NCI-H1048 (cell line): ENCODE data around the gene PRKCA.
"Not testable (repeated sequence)": the region's sequence is repeated elsewhere in the genome, so short reads cannot be mapped to it uniquely, and the experiment has no call there.

ENCODE experiments used
- DNase-seq: peaks from one replicate; lab custom pipeline; 2025; lab: John Stamatoyannopoulos, UW

PRKCA gene

GRCh38 chr17:66326476-66327047, 24.1 kb downstream of the PRKCA start:
- no peak for DNase-seq

DNA sequence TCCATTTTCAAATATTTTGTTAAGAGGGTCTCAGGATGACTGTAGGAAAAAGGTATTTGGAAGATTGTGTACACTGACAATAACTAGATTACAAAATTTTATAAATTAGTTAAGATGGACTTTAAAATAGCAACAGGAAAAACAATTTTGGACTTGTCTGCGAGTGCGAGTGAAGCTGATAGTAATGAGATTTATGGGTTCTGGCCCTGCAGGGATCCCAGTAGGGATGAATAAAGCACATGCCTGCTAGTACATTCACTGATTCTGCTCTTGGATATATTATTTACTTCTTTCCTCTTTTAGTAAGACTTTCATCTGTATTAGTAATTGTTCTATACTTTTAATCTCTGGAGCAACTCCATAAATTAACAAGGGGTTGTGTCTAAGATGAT, 28.2 kb downstream of the PRKCA start:
- no peak for DNase-seq

- DNase-seq, result no peak
Measured at GRCh38 chr17:66331038-66331816, 28.8 kb downstream of the PRKCA start.

- no peak for DNase-seq
Measured at GRCh38 chr17:66335797-66336196, 33.4 kb downstream of the PRKCA start.

GRCh38 chr17:66337268-66337667, 34.9 kb downstream of the PRKCA start:
- no peak for DNase-seq

DNA sequence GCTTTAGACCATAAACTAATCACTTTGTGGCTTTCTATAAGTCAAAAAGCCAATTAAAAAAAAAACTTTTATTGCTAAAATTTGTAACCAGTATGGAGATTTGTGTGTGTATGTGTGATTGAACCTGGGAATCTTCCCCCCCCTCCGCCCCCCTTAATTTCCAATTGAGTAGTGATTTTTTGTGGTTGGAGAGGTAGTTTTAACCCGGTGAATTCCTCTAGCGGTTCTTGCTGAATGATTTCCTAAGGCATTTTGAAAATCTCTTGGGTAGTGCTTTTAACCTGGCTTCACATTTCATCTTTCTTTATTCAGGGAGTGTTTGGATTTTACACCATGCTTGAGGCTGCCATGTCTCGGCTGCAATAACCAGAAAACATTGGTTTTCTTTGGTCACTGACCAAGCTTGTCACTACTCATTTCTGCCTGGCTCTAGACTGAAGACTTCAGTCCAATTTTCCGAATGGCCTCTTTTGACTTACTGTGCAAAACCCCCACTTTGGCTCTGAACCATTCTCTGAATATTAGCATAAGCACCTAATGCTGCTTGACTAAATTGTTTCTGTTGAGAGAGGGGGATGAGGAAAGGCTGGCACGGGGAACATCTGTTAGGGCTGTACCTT, 35.6 kb downstream of the PRKCA start:
- DNase-seq, result no peak

DNA sequence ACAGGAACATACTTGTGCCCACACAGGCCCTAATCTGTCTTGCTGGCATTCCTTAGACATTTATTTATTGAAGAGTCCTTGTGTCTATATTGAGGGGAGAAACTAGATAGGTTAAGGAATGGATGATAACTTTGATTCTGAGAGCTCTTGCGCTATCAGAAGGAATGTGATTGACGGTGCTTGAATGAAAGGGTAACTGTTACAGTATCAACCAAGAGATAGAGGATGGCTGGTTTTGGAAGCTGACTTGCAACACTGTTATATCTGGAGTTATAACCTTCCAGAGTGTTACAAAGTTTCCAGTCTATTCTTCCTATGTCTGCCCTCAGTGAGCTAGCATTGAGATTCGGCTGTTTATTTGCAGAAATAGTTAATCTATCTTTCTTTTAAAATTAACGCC, 36.5 kb downstream of the PRKCA start:
- DNase-seq, result no peak

DNA sequence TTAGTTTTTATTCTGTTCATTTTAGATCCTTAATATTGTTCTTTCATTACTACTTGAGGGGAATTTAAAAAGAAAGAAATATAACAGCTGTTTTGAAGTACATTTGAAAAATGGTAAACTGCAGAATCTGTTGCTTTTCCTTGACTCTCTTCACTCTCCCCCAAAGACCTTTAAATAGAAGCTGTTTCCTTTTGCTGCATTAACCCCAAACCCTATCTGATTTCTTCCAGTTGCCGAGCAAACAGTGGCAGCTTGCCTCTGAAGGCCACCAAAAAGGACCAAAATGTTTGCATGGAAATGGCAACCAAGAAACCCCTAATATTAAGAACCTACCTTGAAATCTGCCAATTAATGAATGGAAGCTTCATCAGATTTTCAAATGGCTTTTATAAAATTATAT, 37.1 kb downstream of the PRKCA start:
- no peak for DNase-seq

DNA sequence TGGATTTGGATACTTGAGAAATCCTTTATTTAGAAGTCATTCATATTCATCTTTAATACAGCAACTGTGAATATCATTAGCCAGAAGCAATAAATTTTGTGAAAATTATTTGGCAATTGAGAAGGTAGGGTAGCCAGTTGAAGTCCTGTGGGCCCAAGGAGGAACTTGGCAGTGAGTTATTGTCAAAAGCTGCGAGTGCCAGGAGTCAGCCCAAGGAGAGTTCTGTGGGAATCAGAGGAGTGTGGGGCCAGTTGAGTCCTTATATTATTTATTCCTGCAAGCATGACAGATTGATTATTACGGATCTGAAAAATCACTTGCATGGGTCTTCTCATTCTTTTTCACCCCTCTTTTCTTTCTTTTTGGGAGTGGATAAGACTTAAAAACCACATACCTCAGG, 38.3 kb downstream of the PRKCA start:
- DNase-seq, result no peak

- DNase-seq, result no peak
Measured at GRCh38 chr17:66341462-66341861, 39.0 kb downstream of the PRKCA start.

GRCh38 chr17:66342263-66342662, 39.9 kb downstream of the PRKCA start:
- DNase-seq, result not testable (repeated sequence)

DNA sequence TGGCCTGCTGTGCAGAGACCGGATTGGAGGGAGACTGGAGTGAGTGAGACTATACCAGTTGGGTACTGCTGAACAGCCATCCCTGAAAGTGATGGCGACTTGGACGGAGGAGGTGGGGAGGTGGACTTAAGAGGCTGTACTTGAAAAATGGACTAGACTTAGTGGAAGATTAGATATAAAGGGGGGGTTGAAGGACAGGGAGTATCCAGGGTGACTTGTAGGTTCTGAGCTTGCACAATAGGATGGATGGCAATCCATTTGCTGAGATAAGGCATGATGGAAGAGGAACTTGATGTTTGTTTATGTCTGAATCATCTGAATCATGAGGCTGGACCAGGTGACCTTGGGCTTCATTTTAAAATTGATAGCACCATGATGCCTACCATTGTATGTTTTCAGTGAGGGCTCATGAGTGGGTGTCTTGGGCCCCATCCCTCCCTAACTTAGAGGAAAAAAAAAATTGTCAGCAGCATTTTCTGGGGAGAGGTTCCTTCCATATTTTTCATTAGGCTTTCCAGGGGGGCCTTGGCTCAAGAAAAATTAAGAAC, 41.2 kb downstream of the PRKCA start:
- no peak for DNase-seq

- no peak for DNase-seq
Measured at GRCh38 chr17:66344473-66344872, 42.1 kb downstream of the PRKCA start.

DNA sequence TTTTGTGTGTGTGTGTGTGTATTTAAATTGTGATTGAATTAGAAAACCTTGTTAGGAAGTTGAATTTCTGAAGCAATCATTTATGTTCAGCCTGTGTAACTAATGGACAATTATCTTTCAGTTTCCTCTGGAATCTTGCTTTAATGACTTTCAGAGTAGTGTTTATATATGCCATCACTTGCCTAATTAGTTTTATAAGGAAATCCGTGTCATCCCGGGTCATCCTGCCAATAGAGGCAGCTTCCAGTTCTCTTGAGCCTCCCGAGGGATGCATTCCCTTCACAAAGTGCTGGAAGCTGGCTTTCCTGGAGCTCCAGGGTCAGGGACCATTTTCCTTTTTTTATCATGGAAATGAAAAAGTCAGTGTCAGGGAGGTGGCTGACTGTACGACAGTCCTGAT, 42.9 kb downstream of the PRKCA start:
- no peak for DNase-seq

DNA sequence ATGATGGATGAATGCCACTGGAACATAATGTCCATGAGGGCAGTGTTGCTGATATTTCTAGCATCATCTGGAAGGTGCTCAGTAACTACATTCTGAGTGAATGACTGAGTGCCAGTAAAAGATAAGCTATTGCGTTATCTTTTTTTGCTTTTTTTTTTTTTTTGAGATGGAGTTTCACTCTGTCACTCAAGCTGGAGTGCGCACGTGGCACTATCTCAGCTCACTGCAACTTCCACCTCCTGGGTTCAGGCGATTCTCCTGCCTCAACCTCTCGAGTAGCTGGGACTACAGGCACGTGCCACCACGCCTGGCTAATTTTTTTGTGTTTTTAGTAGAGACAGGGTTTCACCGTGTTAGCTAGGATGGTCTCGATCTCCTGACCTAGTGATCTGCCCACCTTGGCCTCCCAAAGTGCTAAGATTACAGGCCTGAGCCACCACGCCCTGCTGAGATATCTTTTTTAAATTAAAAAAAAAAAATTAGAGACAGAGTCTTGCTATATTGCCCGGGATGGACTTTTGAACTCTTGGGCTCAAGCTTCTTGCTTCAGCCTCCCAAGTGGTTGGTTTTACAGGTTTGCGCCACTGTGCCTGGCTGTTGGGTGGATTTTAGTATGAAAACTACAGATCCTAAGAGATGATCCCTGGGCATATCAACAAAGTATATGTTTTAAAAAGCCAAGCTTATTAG, 43.7 kb downstream of the PRKCA start:
- not testable (repeated sequence) for DNase-seq

- DNase-seq, result no peak
Measured at GRCh38 chr17:66347661-66348514, 45.5 kb downstream of the PRKCA start.

DNA sequence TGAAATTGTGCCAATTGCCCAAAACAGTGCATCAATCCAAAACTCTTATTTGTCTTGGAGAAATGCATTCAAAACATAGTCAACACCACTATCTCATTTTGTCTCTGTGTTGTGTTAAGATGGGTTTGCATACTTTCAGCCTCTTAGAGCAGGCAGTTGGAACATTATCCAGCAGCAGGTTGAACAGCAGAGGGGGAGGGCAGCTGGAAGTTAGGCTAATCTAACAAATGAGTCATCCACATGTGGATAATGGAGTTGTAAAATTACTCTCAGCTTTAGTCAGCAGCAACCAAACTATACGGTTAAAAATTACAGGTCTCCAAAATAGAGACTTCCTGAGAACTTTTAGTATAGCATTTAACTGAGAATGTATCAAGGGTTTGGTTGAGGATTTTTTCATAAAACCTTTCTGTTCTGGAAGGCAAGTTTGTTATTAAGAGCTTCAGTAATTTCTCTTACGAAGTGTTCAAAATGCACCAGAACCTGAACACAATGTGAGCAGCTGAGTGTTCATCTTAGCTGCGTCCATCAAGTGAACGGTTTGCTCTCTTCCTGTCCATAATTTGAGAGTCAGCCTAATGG, 46.3 kb downstream of the PRKCA start:
- no peak for DNase-seq

DNA sequence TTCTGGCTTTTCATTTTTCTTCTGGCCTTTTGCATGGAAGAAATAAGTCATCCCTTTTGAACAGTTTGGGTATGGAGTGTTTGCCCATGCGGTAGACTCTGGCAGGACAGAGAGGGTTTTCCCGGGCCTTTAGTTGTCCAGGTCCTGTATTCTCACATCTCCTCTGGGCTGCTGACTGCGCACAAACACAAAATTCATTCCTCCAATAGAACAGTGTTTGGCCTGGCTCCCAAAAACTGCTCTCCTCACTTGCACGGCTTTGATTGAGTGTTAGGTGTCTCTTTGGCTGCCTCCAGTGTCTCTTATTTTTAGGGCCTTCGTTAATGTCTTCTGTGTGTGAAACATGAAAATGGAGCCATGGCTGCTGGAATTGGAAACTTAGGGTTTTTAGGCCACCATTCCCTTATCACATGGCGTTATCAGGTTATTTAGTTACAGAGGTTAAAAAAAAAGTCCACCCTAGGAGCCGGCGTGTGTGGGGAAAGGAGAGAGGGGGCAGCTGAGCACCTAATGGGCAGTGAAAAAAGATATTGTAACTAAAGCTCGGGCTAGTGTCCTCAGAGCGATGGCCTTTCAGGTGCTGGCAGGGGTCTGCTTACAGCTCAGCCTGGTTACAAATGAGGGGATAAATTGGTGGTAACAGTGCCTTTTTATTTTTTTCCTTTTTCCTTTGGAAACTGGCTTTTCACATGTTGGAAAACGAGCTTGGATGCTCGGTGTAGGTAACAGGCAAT, 47.3 kb downstream of the PRKCA start:
- no peak for DNase-seq

DNA sequence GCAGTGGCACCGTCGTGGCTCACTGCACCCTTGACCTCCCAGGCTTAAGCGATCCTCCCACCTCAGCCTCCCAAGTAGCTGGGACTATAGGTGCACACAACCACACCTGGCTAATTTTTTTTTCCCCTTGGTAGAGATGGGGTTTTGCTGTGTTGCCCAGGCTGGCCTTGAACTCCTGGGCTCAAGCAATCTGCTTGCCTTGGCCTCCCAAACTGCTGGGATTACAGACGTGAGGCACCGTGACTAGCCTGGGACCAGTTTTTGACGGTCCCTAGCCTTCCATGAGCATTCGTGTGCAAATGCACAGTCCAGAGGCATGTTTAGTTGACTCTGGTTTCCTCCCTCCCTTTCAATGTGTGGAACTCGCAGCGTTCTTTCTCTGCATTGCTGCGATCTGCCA, 48.2 kb downstream of the PRKCA start:
- not testable (repeated sequence) for DNase-seq

DNA sequence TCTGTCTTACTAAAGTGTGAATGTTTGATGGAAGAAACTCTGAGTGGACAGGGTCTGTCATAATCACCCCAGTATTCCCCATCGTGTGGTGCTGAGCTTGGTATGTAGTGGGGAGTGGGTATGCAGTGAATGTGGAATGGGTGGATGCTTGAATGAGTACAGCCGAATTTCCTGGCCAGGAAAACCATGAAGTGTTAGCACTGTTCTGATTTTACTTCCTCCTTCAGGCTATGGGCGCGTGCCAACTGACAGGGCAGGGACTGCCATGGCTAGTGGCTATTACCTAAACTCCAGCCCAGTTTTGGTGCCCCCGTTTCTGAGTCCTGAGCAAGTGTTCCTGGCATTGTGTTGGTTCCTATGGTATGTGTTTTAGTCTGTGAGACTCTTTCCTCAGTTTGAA, 48.6 kb downstream of the PRKCA start:
- no peak for DNase-seq

GRCh38 chr17:66351701-66352100, 49.3 kb downstream of the PRKCA start:
- no peak for DNase-seq
